Activated B cell treated with CpG ODN at 0.5 μM for 24 hours (primary cell): ENCODE data around the gene DPT. TPM values are rescaled to one million over a fixed set of nuclear protein-coding genes. Genes with fewer than 3 reads are reported as not detected.

ENCODE experiments used
- ATAC-seq: fragments of 200-7000 bp; cut with Tn5 transposase; one replicate; pipeline ENCODE4 v1.10.0; 2021; ENCODE audit warnings: low read depth, mild to moderate bottlenecking, moderate library complexity
- CTCF ChIA-PET: fragments of 350-600 bp; sonication (Branson Sonifier 250); formaldehyde crosslinking; loops from one replicate; lab custom pipeline; 2021; ENCODE audit warnings: antibody characterized with exemption; lab: Charles Lee
- POLR2A ChIA-PET: fragments of 350-600 bp; sonication (Branson Sonifier 250); formaldehyde crosslinking; loops from one replicate; lab custom pipeline; 2021; ENCODE audit warnings: antibody characterized with exemption; lab: Charles Lee
- DNase-seq: peaks from one replicate; pipeline ENCODE4 v3.0.0; 2022
- H3K27ac Mint-ChIP-seq: one replicate; pipeline ENCODE4 v1.8.0; 2020; ENCODE audit warnings: mixed read lengths
- H3K27me3 Mint-ChIP-seq: one replicate; pipeline ENCODE4 v1.8.0; 2021; ENCODE audit warnings: mixed read lengths
- H3K36me3 Mint-ChIP-seq: one replicate; pipeline ENCODE4 v1.8.0; 2021; ENCODE audit warnings: low read depth, mixed read lengths
- H3K4me1 Mint-ChIP-seq: one replicate; pipeline ENCODE4 v1.8.0; 2021; ENCODE audit warnings: mixed read lengths
- H3K4me3 Mint-ChIP-seq: one replicate; pipeline ENCODE4 v1.8.0; 2020; ENCODE audit warnings: mild to moderate bottlenecking, mixed read lengths
- H3K9me3 Mint-ChIP-seq: one replicate; pipeline ENCODE4 v1.8.0; 2020; ENCODE audit warnings: mixed read lengths
- intact Hi-C: fragments of 100-400 bp; cut with micrococcal nuclease; formaldehyde crosslinking; loops from one replicate; pipeline ENCODE4 v1.15.1; 2024
- total RNA-seq: library from RNA; stranded (reverse); gene quantifications from 2 replicates; pipeline ENCODE4 v1.2.3, GENCODE V29; 2022
- TF ChIP-seq, protein P1 (sequence below): fragments of 200-600 bp; IDR thresholded peaks from one replicate; pipeline ENCODE4 v1.8.0; 2022; ENCODE audit warnings: antibody characterized with exemption, mild to moderate bottlenecking

Gene DPT
- total RNA-seq, 1 donor from 2014 or later = not detected

DNA sequence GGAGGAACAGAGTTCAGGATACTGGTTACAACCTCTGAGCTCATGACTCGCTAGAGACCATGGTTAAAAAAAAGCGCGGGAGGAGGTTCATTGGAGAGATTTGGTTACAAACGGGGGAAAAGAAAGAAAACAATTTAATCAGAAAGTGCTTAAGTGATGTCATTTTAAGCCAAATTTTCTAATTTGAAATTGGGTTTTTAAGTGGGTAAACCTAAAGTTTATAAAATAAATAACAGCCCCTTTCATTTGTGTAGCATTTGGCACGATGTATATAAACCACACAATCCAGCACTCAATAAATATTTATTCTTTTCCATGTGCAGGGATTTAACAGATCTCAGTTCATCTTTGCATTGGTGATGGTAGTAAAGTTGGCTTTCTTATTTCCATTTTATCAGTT, 7.0 kb upstream of the DPT start:
- no peak for ATAC-seq
- Mint-ChIP-seq H3K27me3 (peaks cover 5% of the 10 kb centered on the region), H3K4me1 (no peaks in the 10 kb centered on the region), H3K36me3 (no peaks in the 10 kb centered on the region), H3K27ac (no peak overlapping the region), H3K9me3 (no peaks in the 10 kb centered on the region), H3K4me3 (no peak overlapping the region)
- ChIA-PET POLR2A (no interaction called here), CTCF (no interaction called here)
- intact Hi-C loops = no loop called here
- no peak for DNase-seq
- TF ChIP-seq, protein P1, sequence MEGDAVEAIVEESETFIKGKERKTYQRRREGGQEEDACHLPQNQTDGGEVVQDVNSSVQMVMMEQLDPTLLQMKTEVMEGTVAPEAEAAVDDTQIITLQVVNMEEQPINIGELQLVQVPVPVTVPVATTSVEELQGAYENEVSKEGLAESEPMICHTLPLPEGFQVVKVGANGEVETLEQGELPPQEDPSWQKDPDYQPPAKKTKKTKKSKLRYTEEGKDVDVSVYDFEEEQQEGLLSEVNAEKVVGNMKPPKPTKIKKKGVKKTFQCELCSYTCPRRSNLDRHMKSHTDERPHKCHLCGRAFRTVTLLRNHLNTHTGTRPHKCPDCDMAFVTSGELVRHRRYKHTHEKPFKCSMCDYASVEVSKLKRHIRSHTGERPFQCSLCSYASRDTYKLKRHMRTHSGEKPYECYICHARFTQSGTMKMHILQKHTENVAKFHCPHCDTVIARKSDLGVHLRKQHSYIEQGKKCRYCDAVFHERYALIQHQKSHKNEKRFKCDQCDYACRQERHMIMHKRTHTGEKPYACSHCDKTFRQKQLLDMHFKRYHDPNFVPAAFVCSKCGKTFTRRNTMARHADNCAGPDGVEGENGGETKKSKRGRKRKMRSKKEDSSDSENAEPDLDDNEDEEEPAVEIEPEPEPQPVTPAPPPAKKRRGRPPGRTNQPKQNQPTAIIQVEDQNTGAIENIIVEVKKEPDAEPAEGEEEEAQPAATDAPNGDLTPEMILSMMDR = no peak

DNA sequence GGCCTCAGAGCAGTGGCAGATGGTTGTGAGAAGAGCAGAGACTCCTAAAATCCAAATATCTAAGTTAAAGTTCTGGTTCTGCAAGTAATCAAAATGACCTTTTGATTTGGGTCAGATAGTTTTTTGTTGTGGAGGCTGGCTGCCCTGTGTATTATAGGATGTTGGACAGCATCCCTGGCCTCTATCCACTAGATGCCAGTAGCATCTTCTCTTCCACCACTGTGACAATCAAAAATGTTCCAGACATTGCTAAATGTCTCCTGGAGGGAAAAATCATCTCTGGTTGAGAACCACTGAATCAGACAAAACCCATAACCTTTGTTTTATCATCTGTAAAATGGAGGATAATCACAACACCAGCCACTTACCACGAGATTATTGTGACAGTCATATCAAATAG, 5.9 kb upstream of the DPT start:
- Mint-ChIP-seq H3K27ac (no peak overlapping the region), H3K4me1 (no peaks in the 10 kb centered on the region), H3K9me3 (no peaks in the 10 kb centered on the region), H3K36me3 (no peaks in the 10 kb centered on the region), H3K4me3 (no peak overlapping the region), H3K27me3 (peaks cover 5% of the 10 kb centered on the region)
- ChIA-PET POLR2A (no interaction called here), CTCF (no interaction called here)
- ATAC-seq (no peak), DNase-seq (no peak)
- intact Hi-C loops = no loop called here
- TF ChIP-seq, protein P1 = no peak

DNA sequence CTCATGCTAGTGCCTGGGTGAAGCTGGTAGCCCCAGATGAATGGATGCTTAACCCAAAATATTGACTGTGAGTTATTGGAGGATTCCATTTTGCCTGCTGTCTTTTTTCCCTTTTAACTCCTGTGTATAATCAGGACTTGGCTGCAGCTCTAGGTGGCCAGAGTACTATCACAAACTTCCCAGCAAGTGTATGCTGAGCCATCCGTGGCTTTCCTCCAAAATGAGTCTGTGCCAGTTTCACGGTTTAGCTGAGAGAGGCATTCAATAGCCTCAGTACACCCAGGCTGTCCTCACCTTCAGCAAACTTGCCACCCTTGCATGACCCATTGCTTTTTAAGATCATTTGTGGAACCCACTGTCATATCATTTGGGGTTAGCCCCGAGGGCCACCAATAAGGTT, 5.3 kb upstream of the DPT start:
- Mint-ChIP-seq H3K4me3 (no peak overlapping the region), H3K27ac (no peak overlapping the region), H3K27me3 (peaks cover 5% of the 10 kb centered on the region), H3K9me3 (no peaks in the 10 kb centered on the region), H3K36me3 (no peaks in the 10 kb centered on the region), H3K4me1 (no peaks in the 10 kb centered on the region)
- TF ChIP-seq, protein P1 = no peak
- ATAC-seq (no peak), DNase-seq (no peak)
- ChIA-PET POLR2A (no interaction called here), CTCF (no interaction called here)
- intact Hi-C loops = no loop called here

GRCh38 chr1:168733241-168733640, 4.2 kb upstream of the DPT start:
- no peaks in the 10 kb centered on the region for H3K4me1 Mint-ChIP-seq
- ChIA-PET CTCF (no interaction called here), POLR2A (no interaction called here)
- intact Hi-C loops = no loop called here
- H3K9me3 Mint-ChIP-seq = no peaks in the 10 kb centered on the region
- no peaks in the 10 kb centered on the region for H3K36me3 Mint-ChIP-seq
- no peak for DNase-seq
- TF ChIP-seq, protein P1 = no peak
- H3K4me3 Mint-ChIP-seq = no peak overlapping the region
- no peak for ATAC-seq
- H3K27ac Mint-ChIP-seq = no peak overlapping the region
- H3K27me3 Mint-ChIP-seq = peaks cover 5% of the 10 kb centered on the region

- POLR2A ChIA-PET = no interaction called here
- intact Hi-C loops = no loop called here
- no peaks in the 10 kb centered on the region for H3K36me3 Mint-ChIP-seq
- H3K9me3 Mint-ChIP-seq = no peaks in the 10 kb centered on the region
- DNase-seq (no peak), ATAC-seq (no peak)
- H3K27ac Mint-ChIP-seq = no peak overlapping the region
- H3K4me3 Mint-ChIP-seq = no peak overlapping the region
- peaks cover 9% of the 10 kb centered on the region for H3K27me3 Mint-ChIP-seq
- TF ChIP-seq, protein P1 = no peak
- CTCF ChIA-PET = no interaction called here
- H3K4me1 Mint-ChIP-seq = no peaks in the 10 kb centered on the region
These were observed 3.7 kb upstream of the DPT start for GRCh38 chr1:168732736-168733135.
